A673 (cell line): ENCODE measurements around the gene ZNF653.
A peak's percentile ranks its signal among the peaks of the same experiment; 100 is the strongest.

Experiments used
- CTCF ChIP-seq: fragments of 300-800, 200-600 bp; sonication (generic); conservative IDR thresholded peaks from 2 replicates; pipeline ENCODE4 v1.5.1; 2017; ENCODE audit warnings: low read depth, mild to moderate bottlenecking, antibody characterized with exemption, low read length, moderate library complexity, mixed read lengths
- EZH2 ChIP-seq: fragments of 200-600 bp; sonication (generic); IDR thresholded peaks from 2 replicates; pipeline ENCODE4 v1.6.1; 2017; ENCODE audit warnings: borderline replicate concordance, low read depth, mild to moderate bottlenecking, mixed read lengths, antibody characterized with exemption, low read length; ENCODE audit not compliant: poor library complexity, severe bottlenecking

- TF ChIP-seq CTCF (no peak), EZH2 (peak; percentile 46)
Observed at GRCh38 chr19:11480715-11481533, 24.7 kb downstream of the ZNF653 start, which contains the start of gene ELAVL3.
